HepG2 (cell line): ENCODE data around the gene TMEM39B. TPM values are rescaled to one million over a fixed set of nuclear protein-coding genes. Genes with fewer than 3 reads are reported as not detected.

Experiments
- ATAC-seq: fragments of 200-7000 bp; cut with Tn5 transposase; 3 replicates; pipeline ENCODE4 v1.9.1; 2020; ENCODE audit warnings: mild to moderate bottlenecking, moderate library complexity
- BruUV-seq: library from RNA; stranded (reverse); fragments of 400-500 nt; replicated peaks from 2 replicates; lab custom pipeline; 2021; lab: Mats Ljungman, UMichigan
- CTCF ChIA-PET: fragments of 300-600 bp; formaldehyde crosslinking; extraction: SDS; loops from one replicate; lab custom pipeline; 2021; ENCODE audit warnings: low total read pairs, inconsistent platforms, low intra/inter-chr PET ratio; lab: Yijun Ruan, JAX
- POLR2A ChIA-PET: fragments of 350-600 bp; sonication (Branson Sonifier 250); formaldehyde crosslinking; loops from one replicate; lab custom pipeline; 2020; ENCODE audit warnings: antibody characterized with exemption, inconsistent platforms; lab: Yijun Ruan, JAX
- DNase-seq: peaks from one replicate; pipeline ENCODE4 v3.0.0-alpha.2; 2015; ENCODE audit warnings: low spot score
- FAIRE-seq: peaks from 3 replicates; lab custom pipeline; 2011; peaks lifted over from hg19 to GRCh38; lab: Jason Lieb, UNC
- H2AFZ ChIP-seq: one replicate; pipeline ENCODE4 v1.6.1; 2011; ENCODE audit warnings: low read length, inconsistent platforms
- H3K27ac ChIP-seq: fragments of 300-600 bp; 3 replicates; pipeline ENCODE4 v1.8.0; 2011; ENCODE audit warnings: mixed run types, mild to moderate bottlenecking, mixed read lengths, low read length, inconsistent platforms; ENCODE audit not compliant: insufficient read depth; ENCODE audit errors: extremely low read length
- H3K27me3 ChIP-seq, 2 experiments: fragments of 200-600 bp in 1 of 2; 2 replicates in 1 of 2; 3 replicates in 1 of 2; pipeline versions ENCODE4 v1.6.0 to v1.8.0; 2011; ENCODE audit warnings: low read length in 2 of 2, mild to moderate bottlenecking in 2 of 2, moderate library complexity in 2 of 2, inconsistent platforms in 1 of 2; ENCODE audit not compliant: insufficient read depth in 2 of 2, control insufficient read depth in 1 of 2
- H3K36me3 ChIP-seq, 2 experiments: fragments of 200-600 bp in 1 of 2; replicated peaks in 1 of 2; 2 replicates in 1 of 2; 3 replicates in 1 of 2; pipeline versions ENCODE4 v1.5.1 to v1.8.0; 2011; ENCODE audit warnings: low read length in 2 of 2, inconsistent platforms in 1 of 2; ENCODE audit not compliant: insufficient read depth in 2 of 2, control insufficient read depth in 1 of 2
- H3K4me1 ChIP-seq: 2 replicates; pipeline ENCODE4 v1.5.1; 2012; ENCODE audit warnings: low read length, inconsistent platforms; ENCODE audit not compliant: insufficient read depth
- H3K4me2 ChIP-seq: 2 replicates; pipeline ENCODE4 v1.6.0; 2011; ENCODE audit warnings: low read depth, low read length, inconsistent platforms
- H3K4me3 ChIP-seq, 3 experiments: fragments of 200-600 bp in 1 of 3; sonication (generic), shearing (Covaris generic) in 1 of 3; replicated peaks in 1 of 3; 2 replicates each; pipeline ENCODE4 v1.5.1; 2011 to 2016; ENCODE audit warnings: low read length in 3 of 3, inconsistent platforms in 2 of 3, low read depth in 2 of 3, mild to moderate bottlenecking in 2 of 3, control low read depth in 1 of 3, mixed read lengths in 1 of 3; ENCODE audit not compliant: insufficient read depth in 1 of 3
- H3K79me2 ChIP-seq: one replicate; pipeline ENCODE4 v1.6.1; 2011; ENCODE audit warnings: low read length, inconsistent platforms; ENCODE audit not compliant: insufficient read depth
- H3K9ac ChIP-seq: 2 replicates; pipeline ENCODE4 v1.6.0; 2011; ENCODE audit warnings: mild to moderate bottlenecking, low read depth, low read length, inconsistent platforms; ENCODE audit not compliant: insufficient read depth
- H3K9me3 ChIP-seq: 2 replicates; pipeline ENCODE4 v1.5.1; 2012; ENCODE audit warnings: mild to moderate bottlenecking, low read length
- H4K20me1 ChIP-seq: 2 replicates; pipeline ENCODE4 v1.6.0; 2011; ENCODE audit warnings: inconsistent platforms, mild to moderate bottlenecking, low read length, moderate library complexity; ENCODE audit not compliant: insufficient read depth
- FOXA1 ChIP-seq, 2 experiments: fragments of 450-650 bp in 1 of 2; sonication (generic) in 1 of 2; formaldehyde crosslinking in 1 of 2; IDR thresholded peaks; 2 replicates each; pipeline versions ENCODE4 v1.4.0 to v1.6.1; 2016 to 2020; ENCODE audit warnings: missing genetic modification reagents in 1 of 2
- HNF4G ChIP-seq, 2 experiments: sonication (generic) in 1 of 2; formaldehyde crosslinking in 1 of 2; IDR thresholded peaks; 2 replicates each; pipeline versions ENCODE4 v1.4.0 to v1.6.1; 2011 to 2020; ENCODE audit warnings: borderline replicate concordance in 2 of 2, low read depth in 2 of 2, mild to moderate bottlenecking in 2 of 2, low read length in 1 of 2, missing genetic modification reagents in 1 of 2, moderate library complexity in 1 of 2
- NFE2 ChIP-seq: sonication (generic); formaldehyde crosslinking; IDR thresholded peaks from 2 replicates; pipeline ENCODE4 v1.4.0; 2020; ENCODE audit warnings: missing genetic modification reagents
- RAD51 ChIP-seq: fragments of 450-650 bp; IDR thresholded peaks from 2 replicates; pipeline ENCODE4 v1.6.1; 2016; ENCODE audit warnings: borderline replicate concordance
- TRIM24 ChIP-seq: sonication (generic); formaldehyde crosslinking; IDR thresholded peaks from 2 replicates; pipeline ENCODE4 v1.8.0; 2022; ENCODE audit warnings: mild to moderate bottlenecking, missing genetic modification reagents
- YY1 ChIP-seq: IDR thresholded peaks from 2 replicates; pipeline ENCODE4 v1.6.1; 2011; ENCODE audit warnings: low read length, low read depth, moderate library complexity, mild to moderate bottlenecking; ENCODE audit not compliant: insufficient read depth, insufficient replicate concordance
- ZKSCAN8 ChIP-seq: IDR thresholded peaks from 2 replicates; pipeline ENCODE4 v1.6.1; 2016; ENCODE audit warnings: borderline replicate concordance, missing genetic modification reagents, missing compliant biosample characterization
- ZMAT3 ChIP-seq: sonication (generic); formaldehyde crosslinking; conservative IDR thresholded peaks from 2 replicates; pipeline ENCODE4 v1.7.0; 2021; ENCODE audit warnings: missing genetic modification reagents
- ZNF382 ChIP-seq: sonication (generic); formaldehyde crosslinking; IDR thresholded peaks from 2 replicates; pipeline ENCODE4 v1.5.0; 2020; ENCODE audit warnings: missing genetic modification reagents, mild to moderate bottlenecking, borderline replicate concordance
- ZNF775 ChIP-seq: sonication (generic); formaldehyde crosslinking; IDR thresholded peaks from 2 replicates; pipeline ENCODE4 v1.4.0; 2020; ENCODE audit warnings: missing genetic modification reagents, mild to moderate bottlenecking, moderate library complexity, borderline replicate concordance
- ZNF792 ChIP-seq: IDR thresholded peaks from 2 replicates; pipeline ENCODE4 v1.6.1; 2016
- ZSCAN22 ChIP-seq: sonication (generic); formaldehyde crosslinking; IDR thresholded peaks from 2 replicates; pipeline ENCODE4 v1.4.0; 2020; ENCODE audit warnings: mild to moderate bottlenecking, missing genetic modification reagents
- WGBS: methylation state at CpG from one replicate; pipeline ENCODE4 v1.1.6; 2017; ENCODE audit warnings: low lambda C conversion rate; 5-methylcytosine and 5-hydroxymethylcytosine counted together
- in situ Hi-C: cut with HindIII; loops from 2 replicates; pipeline ENCODE4 v1.10.0; 2017; ENCODE audit warnings: low pct_unique_long_range_greater_than_20kb; ENCODE audit not compliant: extremely low pct_ligation_motif_present
- intact Hi-C: fragments of 100-400 bp; cut with micrococcal nuclease; formaldehyde crosslinking; loops from one replicate; pipeline ENCODE4 v1.10.0; 2022; ENCODE audit not compliant: unreplicated experiment
- polyA plus RNA-seq, 8 experiments: library from polyadenylated mRNA; depleted of rRNA in 3 of 8; stranded (reverse) in 7 of 8; unstranded in 1 of 8; fragments of >200 nt; fragmentation: Illumina TruSeq in 4 of 8; extraction: Trizol in 4 of 8; gene quantifications; 2 replicates each; pipeline versions ENCODE4 v1.2.1 to v1.2.3, GENCODE V29; 2011 to 2016; ENCODE audit warnings: low read depth in 4 of 8, missing spikeins in 1 of 8, mixed read lengths in 1 of 8; ENCODE audit not compliant: insufficient read depth in 1 of 8
- total RNA-seq, 5 experiments: library from RNA; depleted of rRNA; stranded (reverse); fragments of >200 nt; fragmentation: Illumina TruSeq; extraction: Trizol; gene quantifications; 2 replicates each; pipeline ENCODE4 v1.2.3, GENCODE V29; 2016; ENCODE audit warnings: low read depth in 1 of 5
- TF ChIP-seq, protein P1 (sequence below): sonication (generic); formaldehyde crosslinking; conservative IDR thresholded peaks from 2 replicates; pipeline ENCODE4 v1.4.0; 2020; ENCODE audit warnings: missing genetic modification reagents
- TF ChIP-seq, protein P2 (sequence below): sonication (generic); formaldehyde crosslinking; IDR thresholded peaks from 2 replicates; pipeline ENCODE4 v1.5.1; 2020; ENCODE audit warnings: missing genetic modification reagents, mild to moderate bottlenecking, borderline replicate concordance

The TMEM39B gene
- total and polyA plus RNA-seq, 2 of the 13 experiments (the other 11 are each of a cell fraction or from before 2014, with no cell fraction given) = 4.9 to 10.4 TPM

DNA sequence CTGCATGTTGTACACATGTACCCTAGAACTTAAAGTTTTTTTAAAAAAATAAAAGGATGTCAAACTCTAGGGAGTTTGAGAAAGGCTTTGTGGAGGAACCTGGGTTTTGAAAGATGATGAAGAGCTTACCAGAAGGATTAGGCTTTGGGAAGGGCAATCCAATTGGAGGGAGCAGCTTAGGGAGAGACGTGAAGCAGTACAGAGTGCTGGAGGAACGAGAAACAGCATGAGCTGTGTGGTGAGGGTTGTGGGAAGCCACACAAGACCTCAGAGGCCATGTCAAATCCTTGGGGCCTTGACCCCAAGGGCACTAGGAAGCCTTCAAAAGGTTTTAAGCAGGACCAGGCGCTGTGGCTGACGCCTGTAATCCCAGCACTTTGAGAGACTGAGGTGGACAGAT is 26.7 kb downstream of the TMEM39B start:
- in situ Hi-C loops = no loop called here
- Histone ChIP-seq H2AFZ (no peak overlapping the region), H3K4me3 (no peak overlapping the region), H3K4me2 (no peak overlapping the region), H3K9ac (no peak overlapping the region), H3K9me3 (no peaks in the 10 kb centered on the region), H3K36me3 (peaks cover 17 to 31% of the 10 kb centered on the region in 2 experiments; a peak in 4 of 5 replicates), H3K4me1 (peaks cover 8% of the 10 kb centered on the region), H3K27ac (no peak overlapping the region), H4K20me1 (no peaks in the 10 kb centered on the region)
- ChIA-PET CTCF (no interaction called here), POLR2A (no interaction called here)
- DNase-seq = no peak
- no peak for FAIRE-seq
- 97% methylated on average over 4 of the region's 4 CpGs for WGBS
- TF ChIP-seq ZNF775 (no peak), RAD51 (no peak), ZKSCAN8 (no peak), TRIM24 (no peak), FOXA1 (IDR thresholded peaks at IDR 0.05) (no peak), FOXA1 (CRISPR knock-in tag; IDR thresholded peaks at IDR 0.05) (no peak), ZSCAN22 (no peak), ZMAT3 (CRISPR knock-in tag) (no peak), NFE2 (no peak), YY1 (no peak), HNF4G (IDR thresholded peaks at IDR 0.05; ENCODE audit: borderline replicate concordance, low read depth, low read length) (no peak), HNF4G (CRISPR knock-in tag; IDR thresholded peaks at IDR 0.05; ENCODE audit: borderline replicate concordance, low read depth) (no peak), ZNF382 (CRISPR knock-in tag) (no peak), ZNF792 (no peak)
- TF ChIP-seq, protein P1, sequence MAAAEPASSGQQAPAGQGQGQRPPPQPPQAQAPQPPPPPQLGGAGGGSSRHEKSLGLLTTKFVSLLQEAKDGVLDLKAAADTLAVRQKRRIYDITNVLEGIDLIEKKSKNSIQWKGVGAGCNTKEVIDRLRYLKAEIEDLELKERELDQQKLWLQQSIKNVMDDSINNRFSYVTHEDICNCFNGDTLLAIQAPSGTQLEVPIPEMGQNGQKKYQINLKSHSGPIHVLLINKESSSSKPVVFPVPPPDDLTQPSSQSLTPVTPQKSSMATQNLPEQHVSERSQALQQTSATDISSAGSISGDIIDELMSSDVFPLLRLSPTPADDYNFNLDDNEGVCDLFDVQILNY (CRISPR knock-in tag) = no peak
- TF ChIP-seq, protein P2, sequence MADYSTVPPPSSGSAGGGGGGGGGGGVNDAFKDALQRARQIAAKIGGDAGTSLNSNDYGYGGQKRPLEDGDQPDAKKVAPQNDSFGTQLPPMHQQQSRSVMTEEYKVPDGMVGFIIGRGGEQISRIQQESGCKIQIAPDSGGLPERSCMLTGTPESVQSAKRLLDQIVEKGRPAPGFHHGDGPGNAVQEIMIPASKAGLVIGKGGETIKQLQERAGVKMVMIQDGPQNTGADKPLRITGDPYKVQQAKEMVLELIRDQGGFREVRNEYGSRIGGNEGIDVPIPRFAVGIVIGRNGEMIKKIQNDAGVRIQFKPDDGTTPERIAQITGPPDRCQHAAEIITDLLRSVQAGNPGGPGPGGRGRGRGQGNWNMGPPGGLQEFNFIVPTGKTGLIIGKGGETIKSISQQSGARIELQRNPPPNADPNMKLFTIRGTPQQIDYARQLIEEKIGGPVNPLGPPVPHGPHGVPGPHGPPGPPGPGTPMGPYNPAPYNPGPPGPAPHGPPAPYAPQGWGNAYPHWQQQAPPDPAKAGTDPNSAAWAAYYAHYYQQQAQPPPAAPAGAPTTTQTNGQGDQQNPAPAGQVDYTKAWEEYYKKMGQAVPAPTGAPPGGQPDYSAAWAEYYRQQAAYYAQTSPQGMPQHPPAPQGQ (CRISPR knock-in tag) = no peak
- TF ChIP-seq, all 625 proteins: peak for 0
- ATAC-seq = no peak
- H3K79me2 ChIP-seq = no peaks in the 10 kb centered on the region
- no peaks in the 10 kb centered on the region for H3K27me3 ChIP-seq
- intact Hi-C loops = no loop called here
- no TSS peak for BruUV-seq
